Putamen (tissue), 1 donor: ENCODE measurements around the gene AVPI1.

Experiments used
- DNase-seq: peaks from one replicate; pipeline ENCODE4 v3.0.0-alpha.2; 2016; ENCODE audit warnings: low spot score

AVPI1 gene

GRCh38 chr10:97686962-97687784, at the start of gene AVPI1:
TSS of gene AVPI1 (minus strand) at chr10:97687241. CDS start at chr10:97679905, 7,336 bp downstream.
- peak; percentile 92 for DNase-seq

GRCh38 chr10:97736403-97736901, 49.4 kb upstream of the AVPI1 start:
- DNase-seq, result no peak

DNA sequence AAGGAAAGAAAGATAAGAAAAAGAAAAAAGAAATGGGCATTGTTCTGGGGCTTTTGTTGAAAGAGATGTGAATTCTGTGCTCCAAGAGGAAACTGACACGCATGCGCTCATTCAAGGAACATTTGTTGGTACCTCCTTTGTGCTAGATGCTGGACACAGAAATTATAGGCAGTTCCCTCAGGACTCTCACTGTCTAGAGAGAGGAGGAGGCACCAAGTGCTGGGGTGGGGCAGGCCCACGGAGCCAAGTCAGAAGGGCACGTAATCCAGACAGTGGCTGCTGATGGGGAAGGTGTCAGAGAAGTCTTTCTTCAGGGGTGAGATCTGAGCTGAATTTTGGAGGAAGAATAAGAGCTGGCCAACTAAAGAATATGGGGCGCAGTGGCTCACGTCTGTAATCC, 47.0 kb upstream of the AVPI1 start:
- no peak for DNase-seq

DNA sequence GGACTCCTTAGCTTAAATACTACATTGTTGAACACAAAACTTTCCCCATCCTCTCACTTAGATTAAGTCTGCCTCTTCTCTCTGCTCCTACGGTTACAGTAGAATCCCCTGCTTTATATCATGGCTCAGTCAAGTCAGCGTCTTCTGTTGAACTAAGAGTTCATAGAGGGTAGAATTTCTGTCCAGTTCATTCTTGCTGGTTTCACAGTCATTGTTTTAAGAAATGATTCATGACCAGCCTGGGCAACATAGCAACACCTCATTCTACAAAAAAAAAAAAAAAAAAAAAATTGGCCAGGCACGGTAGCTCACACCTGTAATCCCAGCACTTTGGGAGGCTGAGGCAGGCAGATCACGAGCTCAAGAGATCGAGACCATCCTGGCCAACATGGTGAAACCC, 46.2 kb upstream of the AVPI1 start:
- no peak for DNase-seq

GRCh38 chr10:97732052-97732359, 45.0 kb upstream of the AVPI1 start:
- DNase-seq, result no peak

GRCh38 chr10:97731346-97732051, 44.5 kb upstream of the AVPI1 start:
- DNase-seq, result peak; percentile 77

GRCh38 chr10:97729014-97729413, 42.0 kb upstream of the AVPI1 start:
- DNase-seq, result no peak

- DNase-seq, result no peak
Observed at GRCh38 chr10:97726636-97727178, 39.7 kb upstream of the AVPI1 start.

DNA sequence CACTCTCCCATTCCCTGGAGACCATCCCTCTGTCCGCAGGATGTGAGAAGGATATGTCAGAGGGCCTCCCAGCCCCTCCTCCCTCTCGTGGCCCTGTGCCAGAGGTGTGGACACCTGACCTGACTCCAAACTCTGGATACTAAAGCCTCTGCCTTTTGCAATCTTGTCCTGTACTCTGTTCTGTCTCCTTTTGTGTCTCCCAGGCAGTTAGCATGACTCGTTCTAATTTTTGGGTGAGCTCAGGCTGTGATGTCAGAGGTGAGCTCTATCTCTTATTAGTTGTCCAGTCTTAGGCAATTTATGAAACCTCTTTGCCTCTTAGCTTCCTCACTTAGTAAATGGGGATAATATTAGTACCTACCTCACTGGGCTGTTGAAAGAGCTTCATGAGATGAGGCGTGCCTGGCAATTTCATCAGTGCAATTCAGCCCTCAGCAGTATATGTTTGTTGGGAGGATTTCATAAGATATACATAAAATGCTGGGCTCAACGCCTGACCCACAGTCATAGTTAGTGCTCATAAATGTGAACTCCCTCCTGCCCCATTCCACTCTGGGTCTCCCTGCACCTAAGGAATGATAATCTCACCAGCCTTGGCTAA, 37.4 kb upstream of the AVPI1 start:
- no peak for DNase-seq

- DNase-seq, result no peak
Observed at GRCh38 chr10:97723001-97723400, 36.0 kb upstream of the AVPI1 start.

- no peak for DNase-seq
Observed at GRCh38 chr10:97721871-97722780, 35.1 kb upstream of the AVPI1 start.

DNA sequence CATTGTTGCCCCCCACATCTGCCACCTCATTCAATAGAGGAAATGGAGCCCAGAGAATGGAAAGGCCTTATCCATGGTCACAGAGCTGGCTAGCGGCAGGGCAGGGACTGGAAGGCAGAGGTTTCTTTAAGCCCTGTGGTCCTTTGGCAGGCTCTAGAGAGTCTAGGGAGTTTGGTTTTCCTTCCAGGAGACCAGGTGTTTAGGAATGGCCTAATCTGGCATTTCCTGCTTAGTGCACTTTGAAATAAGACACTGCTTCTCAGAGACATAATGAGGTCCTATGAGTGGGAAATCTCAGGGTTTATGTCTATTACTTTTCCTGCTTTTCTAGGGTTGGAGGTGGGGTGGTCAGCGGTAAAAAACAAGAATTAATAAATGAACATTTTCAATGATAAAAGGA, 32.6 kb upstream of the AVPI1 start:
- no peak for DNase-seq

DNA sequence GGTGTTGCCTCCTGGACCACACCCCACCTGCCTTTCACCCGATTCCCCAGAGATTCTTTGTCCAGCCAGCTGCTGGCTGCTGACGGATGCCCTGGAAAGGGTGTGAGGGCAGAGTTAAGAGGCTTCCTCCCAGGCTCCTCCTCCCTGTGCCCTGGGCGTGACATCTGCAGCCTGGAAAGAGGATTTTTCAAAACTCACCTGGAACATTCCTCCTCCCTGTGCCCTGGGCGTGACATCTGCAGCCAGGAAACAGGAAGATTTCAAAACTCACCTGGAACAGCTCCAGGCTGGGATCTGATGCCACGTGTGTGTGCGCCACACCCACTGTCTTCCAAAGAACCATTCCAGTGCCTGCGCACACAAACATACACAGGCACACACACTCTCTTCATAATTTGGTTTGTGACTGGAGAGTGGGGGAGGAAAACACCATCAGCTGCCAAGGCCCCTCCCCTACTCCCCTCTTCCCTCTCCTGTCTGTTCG, 31.7 kb upstream of the AVPI1 start:
- peak; percentile 52 for DNase-seq

GRCh38 chr10:97718178-97718577, 31.1 kb upstream of the AVPI1 start:
- peak; percentile 86 for DNase-seq

DNA sequence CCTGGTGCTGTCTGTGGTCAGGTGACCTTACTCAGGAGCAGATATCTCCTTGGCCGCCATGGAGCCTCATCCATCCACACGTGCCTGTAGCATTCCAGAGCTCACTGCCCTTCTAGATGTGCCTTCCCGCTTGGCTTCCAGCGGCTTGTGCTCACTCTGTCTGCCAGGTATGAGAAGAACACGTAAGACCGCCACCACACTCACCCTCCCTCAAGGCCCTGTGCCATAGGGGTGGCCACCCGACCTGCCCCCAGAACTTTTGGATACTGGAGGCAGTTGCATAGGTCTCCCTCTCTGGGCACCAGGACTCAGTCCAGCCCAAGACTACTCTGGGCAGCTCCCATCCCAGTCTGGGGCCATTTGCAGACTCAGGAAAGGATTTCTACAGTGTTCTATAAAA, 30.6 kb upstream of the AVPI1 start:
- no peak for DNase-seq

DNA sequence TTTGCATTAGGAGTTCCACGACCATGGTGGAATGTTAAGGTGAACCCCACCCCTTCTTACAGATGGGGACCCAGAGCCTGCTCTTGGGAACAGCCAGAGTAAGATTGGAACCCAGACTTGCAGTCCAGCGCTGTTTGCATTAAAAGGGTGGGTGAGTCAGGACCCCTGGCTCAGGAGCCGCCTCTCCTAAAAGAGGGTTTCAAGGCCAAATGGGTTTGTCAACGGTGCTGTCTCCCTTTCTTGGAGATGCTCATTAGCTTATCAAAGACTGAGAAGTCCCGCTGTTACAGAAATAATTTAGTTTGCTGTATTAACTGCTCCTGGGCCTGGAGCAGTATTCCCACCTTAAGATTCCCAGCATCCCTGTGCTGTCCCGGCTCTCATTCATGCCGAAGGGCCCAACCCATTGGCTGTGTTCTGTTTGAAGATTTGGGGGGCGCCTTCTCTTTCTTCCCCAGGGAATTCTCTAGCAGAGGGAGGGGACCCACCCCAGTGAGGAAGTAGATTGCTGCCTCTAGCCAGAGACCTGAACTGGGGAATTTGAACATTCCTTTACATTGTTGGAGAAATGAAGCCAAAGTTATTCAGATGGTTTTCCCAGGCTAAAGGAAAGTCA, 28.3 kb upstream of the AVPI1 start:
- DNase-seq, result no peak

GRCh38 chr10:97714401-97715258, 27.6 kb upstream of the AVPI1 start:
- DNase-seq, result no peak

DNA sequence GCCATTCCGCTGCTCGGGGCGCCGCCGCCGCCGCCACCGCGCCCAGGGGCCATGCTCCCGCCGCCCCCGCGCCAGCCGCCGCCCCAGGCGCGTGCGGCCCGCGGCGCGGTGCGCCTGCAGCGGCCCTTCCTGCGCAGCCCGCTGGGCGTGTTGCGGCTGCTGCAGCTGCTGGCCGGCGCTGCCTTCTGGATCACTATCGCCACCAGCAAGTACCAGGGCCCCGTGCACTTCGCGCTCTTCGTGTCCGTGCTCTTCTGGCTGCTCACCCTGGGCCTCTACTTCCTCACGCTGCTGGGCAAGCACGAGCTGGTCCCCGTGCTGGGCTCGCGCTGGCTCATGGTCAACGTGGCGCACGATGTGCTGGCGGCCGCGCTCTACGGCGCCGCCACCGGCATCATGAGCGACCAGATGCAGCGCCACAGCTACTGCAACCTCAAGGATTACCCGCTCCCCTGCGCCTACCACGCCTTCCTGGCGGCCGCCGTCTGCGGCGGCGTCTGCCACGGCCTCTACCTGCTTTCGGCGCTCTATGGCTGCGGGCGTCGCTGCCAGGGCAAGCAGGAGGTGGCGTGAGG, 26.9 kb upstream of the AVPI1 start:
- peak; percentile 63 for DNase-seq

DNA sequence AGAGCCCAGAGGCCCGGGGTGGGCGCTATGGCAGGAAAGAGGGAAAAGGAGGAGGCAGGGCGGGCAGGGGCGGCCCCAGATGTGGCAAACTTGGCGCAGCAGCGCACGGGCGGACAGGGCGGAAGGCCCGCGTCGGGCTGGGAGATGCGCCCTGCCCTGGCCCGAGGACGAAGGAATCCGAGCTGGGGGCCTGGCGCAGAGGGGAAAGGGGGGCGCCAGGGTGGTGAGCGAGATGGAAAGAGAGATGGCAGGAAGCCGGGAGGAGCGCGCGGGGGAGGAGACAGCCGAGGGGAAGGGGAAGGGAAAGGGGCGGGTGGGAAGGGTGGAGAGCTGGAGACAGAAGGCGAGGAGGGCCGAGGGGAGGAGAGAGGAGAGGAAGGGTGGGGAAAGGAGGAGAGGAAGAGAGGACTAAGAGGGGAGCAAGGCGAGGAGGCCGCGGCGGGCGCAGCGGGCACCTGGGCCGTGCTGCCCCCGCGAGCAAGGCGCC, 26.3 kb upstream of the AVPI1 start, which contains the start of gene MARVELD1:
MARVELD1 (plus strand) TSS at position 392 of the 487 bp plus-strand sequence. CDS start 147 bp downstream, outside the sequence.
- peak; percentile 49 for DNase-seq
